ENCODE data around the gene FN1. TPM values are rescaled to one million over a fixed set of nuclear protein-coding genes. Genes with fewer than 3 reads are reported as not detected.
A peak's percentile ranks its signal among the peaks of the same experiment; 100 is the strongest.

Gene FN1
- total and polyA plus RNA-seq, 11 donors = 100 to 1,418 (median 343) TPM

DNA sequence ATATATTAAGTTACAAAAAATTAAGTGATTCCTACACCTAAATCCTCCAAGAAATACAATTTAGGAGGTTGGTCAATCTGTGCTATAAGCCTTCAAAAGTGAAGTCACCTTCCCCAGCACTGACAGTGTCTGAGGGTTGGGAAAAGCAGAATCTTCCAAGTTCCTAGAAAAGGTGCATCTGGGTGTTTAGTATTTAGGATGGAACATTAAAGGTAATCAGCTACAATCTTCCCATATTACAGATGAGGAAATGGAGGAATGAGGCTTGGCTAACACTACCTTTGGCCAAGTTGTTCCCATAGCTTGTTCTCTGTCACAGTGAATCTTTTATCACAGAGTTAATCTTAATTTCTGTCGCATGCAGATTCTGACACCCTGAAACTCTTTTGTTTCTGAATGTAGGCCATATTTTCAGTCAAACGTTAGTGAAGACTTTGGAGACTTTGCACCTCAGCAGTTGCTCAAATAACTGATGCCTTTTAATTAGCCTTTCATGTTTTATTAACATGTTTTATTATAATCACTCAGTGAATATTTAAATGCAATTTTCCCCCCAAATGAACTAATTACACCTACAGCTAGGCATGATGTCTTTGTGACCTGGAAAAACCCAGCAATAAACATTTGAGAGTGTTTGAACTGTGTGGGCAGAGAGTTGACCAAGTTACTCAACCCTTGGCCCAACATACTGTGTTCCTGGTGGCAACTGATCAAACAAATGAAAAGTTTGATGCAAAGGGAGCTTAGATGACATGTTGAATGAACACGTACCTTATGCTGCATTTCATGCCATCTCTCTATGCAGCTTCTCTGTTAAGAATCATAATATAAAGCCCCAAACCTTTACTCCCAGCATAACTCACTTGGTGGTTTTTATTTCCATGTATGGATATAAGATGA, 17.6 kb downstream of the FN1 start:
- H3K36me3 ChIP-seq = peaks cover 0 to 99% (median 72%) of the 10 kb centered on the region in 9 donors
- no peaks in the 10 kb centered on the region for H3K9me3 ChIP-seq
- DNase-seq (no peak), ATAC-seq (no peak)
- TF ChIP-seq, protein P1, sequence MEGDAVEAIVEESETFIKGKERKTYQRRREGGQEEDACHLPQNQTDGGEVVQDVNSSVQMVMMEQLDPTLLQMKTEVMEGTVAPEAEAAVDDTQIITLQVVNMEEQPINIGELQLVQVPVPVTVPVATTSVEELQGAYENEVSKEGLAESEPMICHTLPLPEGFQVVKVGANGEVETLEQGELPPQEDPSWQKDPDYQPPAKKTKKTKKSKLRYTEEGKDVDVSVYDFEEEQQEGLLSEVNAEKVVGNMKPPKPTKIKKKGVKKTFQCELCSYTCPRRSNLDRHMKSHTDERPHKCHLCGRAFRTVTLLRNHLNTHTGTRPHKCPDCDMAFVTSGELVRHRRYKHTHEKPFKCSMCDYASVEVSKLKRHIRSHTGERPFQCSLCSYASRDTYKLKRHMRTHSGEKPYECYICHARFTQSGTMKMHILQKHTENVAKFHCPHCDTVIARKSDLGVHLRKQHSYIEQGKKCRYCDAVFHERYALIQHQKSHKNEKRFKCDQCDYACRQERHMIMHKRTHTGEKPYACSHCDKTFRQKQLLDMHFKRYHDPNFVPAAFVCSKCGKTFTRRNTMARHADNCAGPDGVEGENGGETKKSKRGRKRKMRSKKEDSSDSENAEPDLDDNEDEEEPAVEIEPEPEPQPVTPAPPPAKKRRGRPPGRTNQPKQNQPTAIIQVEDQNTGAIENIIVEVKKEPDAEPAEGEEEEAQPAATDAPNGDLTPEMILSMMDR (IDR thresholded peaks at IDR 0.05) = no peak
- no peak for TF ChIP-seq POLR2A (IDR thresholded peaks at IDR 0.05)
- WGBS, 4 donors = 78 to 86% (median 82%) methylated on average over 3 of the region's 3 CpGs
- peaks cover 0 to 10% (median 0%) of the 10 kb centered on the region in 12 donors for H3K4me1 ChIP-seq
- H3K27ac ChIP-seq = peak overlapping the region in 1 of 12 donors; percentile 21
- H3K4me3 ChIP-seq = no peak overlapping the region
- H3K27me3 ChIP-seq = no peaks in the 10 kb centered on the region
- intact Hi-C loops (cut with DNase I) = no loop called here

DNA sequence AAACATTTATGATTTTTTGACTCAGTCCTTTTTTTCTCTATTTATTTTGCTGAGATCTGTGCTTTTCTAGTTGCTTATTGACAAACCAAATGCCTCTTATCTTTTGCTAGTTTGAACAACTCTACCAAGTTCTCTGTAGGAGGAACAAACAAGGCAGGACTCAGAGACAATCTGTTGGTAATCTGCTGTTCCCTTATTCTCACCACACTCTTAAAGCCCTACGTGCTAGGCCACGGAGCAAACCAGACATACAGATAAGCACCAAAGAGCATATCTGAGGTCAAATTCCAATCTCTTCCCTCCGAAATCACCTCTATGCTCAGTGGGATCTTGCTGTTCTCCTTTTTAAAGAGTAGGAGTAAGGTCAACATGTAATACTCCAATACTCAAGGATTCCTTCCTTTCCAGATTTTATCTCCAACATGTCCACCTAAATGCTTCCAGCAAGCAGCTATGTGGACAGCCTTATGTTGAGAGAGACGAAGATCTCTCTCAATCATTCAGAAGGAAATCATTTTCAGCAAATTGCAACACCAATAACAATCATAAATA, 18.4 kb downstream of the FN1 start:
- H3K27ac ChIP-seq = peak overlapping the region in 1 of 12 donors; percentile 57
- TF ChIP-seq, protein P1 (IDR thresholded peaks at IDR 0.05) = no peak
- TF ChIP-seq POLR2A (IDR thresholded peaks at IDR 0.05) = no peak
- no peak for DNase-seq
- intact Hi-C loops (cut with DNase I) = no loop called here
- no peaks in the 10 kb centered on the region for H3K27me3 ChIP-seq
- 53 to 62% (median 57%) methylated on average over 4 of the region's 4 CpGs for WGBS, 4 donors
- peaks cover 0 to 99% (median 73%) of the 10 kb centered on the region in 9 donors for H3K36me3 ChIP-seq
- ATAC-seq = peak in 1 of 4 donors; percentile 30
- H3K9me3 ChIP-seq = no peaks in the 10 kb centered on the region
- H3K4me1 ChIP-seq = peaks cover 0 to 10% (median 0%) of the 10 kb centered on the region in 12 donors
- no peak overlapping the region for H3K4me3 ChIP-seq

DNA sequence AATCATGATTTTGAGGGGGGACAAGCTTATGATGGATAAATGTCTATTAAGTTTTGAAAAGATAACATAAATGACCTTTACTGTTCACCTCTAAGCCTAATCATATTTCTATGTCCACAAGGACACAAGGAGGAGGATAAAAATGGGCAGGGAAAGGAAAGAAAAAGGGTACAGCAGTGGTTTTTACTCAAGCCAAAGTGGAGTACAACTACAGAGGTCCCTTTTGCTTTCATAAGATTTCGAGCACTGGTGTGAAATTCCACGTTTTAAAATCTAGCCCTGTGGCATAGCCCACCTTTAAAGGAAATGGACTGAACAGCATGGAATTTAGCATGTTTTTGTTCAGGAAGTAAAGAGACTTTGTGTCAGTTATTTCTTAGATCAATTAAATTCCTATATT, 19.2 kb downstream of the FN1 start:
- 55 to 78% (median 72%) methylated on average over 2 of the region's 2 CpGs for WGBS, 4 donors
- Histone ChIP-seq H3K9me3 (no peaks in the 10 kb centered on the region), H3K4me1 (peaks cover 0 to 6% (median 0%) of the 10 kb centered on the region in 12 donors), H3K4me3 (no peak overlapping the region), H3K36me3 (peaks cover 0 to 99% (median 68%) of the 10 kb centered on the region in 9 donors), H3K27ac (peak overlapping the region in 1 of 12 donors; percentile 57), H3K27me3 (no peaks in the 10 kb centered on the region)
- TF ChIP-seq, protein P1 (IDR thresholded peaks at IDR 0.05) = no peak
- TF ChIP-seq POLR2A (IDR thresholded peaks at IDR 0.05) = no peak
- ATAC-seq (no peak), DNase-seq (no peak)
- intact Hi-C loops (cut with DNase I) = no loop called here
